A549 (cell line): ENCODE data around the gene ZNF469. TPM values are rescaled to one million over a fixed set of nuclear protein-coding genes. Genes with fewer than 3 reads are reported as not detected.
A peak's percentile ranks its signal among the peaks of the same experiment; 100 is the strongest.

Experiments
- ATAC-seq, 2 experiments: fragments of 200-7000 bp in 1 of 2; fragments of >200 bp in 1 of 2; cut with Nextera tagmentation in 1 of 2; cut with Tn5 transposase in 1 of 2; 3 replicates each; pipeline versions ENCODE4 v1.8.0 to v1.9.1; 2018 to 2020; ENCODE audit warnings: mild to moderate bottlenecking in 1 of 2, moderate library complexity in 1 of 2
- CTCF ChIA-PET: fragments of 300-600 bp; sonication (Branson Sonifier 250); formaldehyde crosslinking; extraction: SDS; loops from one replicate; lab custom pipeline; 2021; ENCODE audit warnings: antibody characterized with exemption, inconsistent platforms; lab: Yijun Ruan, JAX
- POLR2A ChIA-PET: fragments of 350-600 bp; formaldehyde crosslinking; extraction: SDS; loops from one replicate; lab custom pipeline; 2021; ENCODE audit warnings: antibody characterized with exemption, inconsistent platforms; lab: Yijun Ruan, JAX
- DNase-seq, 2 experiments: peaks; one replicate each; pipeline versions ENCODE4 v3.0.0 to v3.0.0-alpha.2; 2011 to 2016; ENCODE audit warnings: low read depth in 1 of 2, low spot score in 1 of 2
- FAIRE-seq: peaks from 2 replicates; lab custom pipeline; 2011; peaks lifted over from hg19 to GRCh38; lab: Jason Lieb, UNC
- H3K27ac ChIP-seq, 2 experiments: fragments of >200 bp; sonication (Bioruptor Twin); formaldehyde crosslinking; 3 replicates each; pipeline ENCODE4 v1.5.1; 2016 to 2017
- H3K4me1 ChIP-seq: fragments of >200 bp; sonication (Bioruptor Twin); formaldehyde crosslinking; 3 replicates; pipeline ENCODE4 v1.6.1; 2016
- H3K4me2 ChIP-seq: fragments of >200 bp; sonication (Bioruptor Twin); formaldehyde crosslinking; 3 replicates; pipeline ENCODE4 v1.6.1; 2016
- H3K4me3 ChIP-seq: fragments of >200 bp; sonication (Bioruptor Twin); formaldehyde crosslinking; 3 replicates; pipeline ENCODE4 v1.5.1; 2016
- H3K9me3 ChIP-seq: fragments of >200 bp; sonication (Bioruptor Twin); formaldehyde crosslinking; 3 replicates; pipeline ENCODE4 v1.6.1; 2016
- CBX2 ChIP-seq: fragments of 200-600 bp; sonication (generic); IDR thresholded peaks from 2 replicates; pipeline ENCODE4 v1.6.1; 2016; ENCODE audit warnings: low read depth, mild to moderate bottlenecking, borderline replicate concordance
- CEBPB ChIP-seq, 2 experiments: fragments of >200 bp in 1 of 2; sonication (Bioruptor Twin) in 1 of 2; formaldehyde crosslinking in 1 of 2; IDR thresholded peaks; 2 replicates each; pipeline ENCODE4 v1.6.1; 2012 to 2016
- CHD2 ChIP-seq: fragments of 150-350 bp; IDR thresholded peaks from 2 replicates; pipeline ENCODE4 v1.6.1; 2014; ENCODE audit warnings: low read length; ENCODE audit not compliant: partially characterized antibody
- EP300 ChIP-seq, 2 experiments: fragments of >200 bp; sonication (Bioruptor Twin); formaldehyde crosslinking; IDR thresholded peaks; 2 replicates in 1 of 2; 3 replicates in 1 of 2; pipeline ENCODE4 v1.6.1; 2016 to 2017
- FOSL2 ChIP-seq, 2 experiments: fragments of 450-650 bp in 1 of 2; fragments of >200 bp in 1 of 2; sonication (Bioruptor Twin) in 1 of 2; formaldehyde crosslinking; IDR thresholded peaks; 2 replicates each; pipeline versions ENCODE4 v1.5.0 to v1.6.1; 2016 to 2020; ENCODE audit warnings: mild to moderate bottlenecking in 1 of 2, moderate library complexity in 1 of 2
- JUNB ChIP-seq: fragments of >200 bp; sonication (Bioruptor Twin); formaldehyde crosslinking; IDR thresholded peaks from 2 replicates; pipeline ENCODE4 v1.6.1; 2016
- KDM1A ChIP-seq: fragments of 200-600 bp; sonication (generic); IDR thresholded peaks from 2 replicates; pipeline ENCODE4 v1.6.1; 2016; ENCODE audit warnings: low read depth, mild to moderate bottlenecking
- MYC ChIP-seq: IDR thresholded peaks from 2 replicates; pipeline ENCODE4 v1.6.1; 2012; ENCODE audit warnings: mild to moderate bottlenecking, inconsistent platforms, low read length, improper control_type of control experiment, borderline replicate concordance
- NFE2L2 ChIP-seq: fragments of 150-350 bp; conservative IDR thresholded peaks from 2 replicates; pipeline ENCODE4 v1.6.1; 2014; ENCODE audit warnings: low read length
- PHF8 ChIP-seq: fragments of 200-600 bp; sonication (generic); IDR thresholded peaks from 2 replicates; pipeline ENCODE4 v1.6.1; 2016; ENCODE audit warnings: low read depth, mild to moderate bottlenecking, antibody characterized with exemption, moderate library complexity, borderline replicate concordance
- POLR2A ChIP-seq: IDR thresholded peaks from 2 replicates; pipeline ENCODE4 v1.6.1; 2012; ENCODE audit warnings: mild to moderate bottlenecking, low read length
- POLR2AphosphoS2 ChIP-seq: conservative IDR thresholded peaks from 2 replicates; pipeline ENCODE4 v1.6.1; 2012; ENCODE audit warnings: low read length, improper control_type of control experiment, inconsistent platforms
- RAD21 ChIP-seq, 2 experiments: fragments of >200 bp in 1 of 2; sonication (Bioruptor Twin) in 1 of 2; formaldehyde crosslinking in 1 of 2; IDR thresholded peaks in 1 of 2; conservative IDR thresholded peaks in 1 of 2; 2 replicates in 1 of 2; 3 replicates in 1 of 2; pipeline ENCODE4 v1.6.1; 2012 to 2018; ENCODE audit warnings: inconsistent platforms in 1 of 2
- SREBF2 ChIP-seq: fragments of 450-650 bp; IDR thresholded peaks from 2 replicates; pipeline ENCODE4 v1.6.1; 2014; ENCODE audit warnings: mild to moderate bottlenecking, moderate library complexity
- TP53 ChIP-seq: fragments of 250-450 bp; sonication (Bioruptor Pico); IDR thresholded peaks from 2 replicates; pipeline ENCODE4 v1.5.0; 2021; ENCODE audit warnings: mild to moderate bottlenecking, moderate library complexity
- WGBS: methylation state at CpG from one replicate; pipeline ENCODE4 v1.1.6; 2017; ENCODE audit errors: missing lambda C conversion rate; 5-methylcytosine and 5-hydroxymethylcytosine counted together
- polyA plus RNA-seq, 4 experiments: library from polyadenylated mRNA; depleted of rRNA in 3 of 4; stranded (reverse); fragments of >200 nt; fragmentation: RNase III in 1 of 4; extraction: RNeasy Plus Mini Kit Qiagen cat#74134 plus additional on column Dnase treatment in 1 of 4; gene quantifications; 2 replicates in 3 of 4; 3 replicates in 1 of 4; pipeline ENCODE4 v1.2.3, GENCODE V29; 2011 to 2017
- TF ChIP-seq, protein P1 (sequence below): IDR thresholded peaks from 2 replicates; pipeline ENCODE4 v1.6.1; 2012
- TF ChIP-seq, protein P2 (sequence below): fragments of >200 bp; sonication (Bioruptor Twin); formaldehyde crosslinking; IDR thresholded peaks from 3 replicates; pipeline ENCODE4 v1.6.1; 2016
- TF ChIP-seq, protein P3 (sequence below): fragments of 250-450 bp; sonication (Bioruptor Pico); IDR thresholded peaks from 2 replicates; pipeline ENCODE4 v1.5.0; 2020; ENCODE audit warnings: low read depth, mild to moderate bottlenecking, moderate library complexity
- TF ChIP-seq, protein P4 (sequence below): fragments of 150-350 bp; IDR thresholded peaks from 2 replicates; pipeline ENCODE4 v1.6.1; 2014; ENCODE audit warnings: low read depth, mild to moderate bottlenecking, low read length
- TF ChIP-seq, protein P5 (sequence below): IDR thresholded peaks from 2 replicates; pipeline ENCODE4 v1.6.1; 2012; ENCODE audit warnings: low read depth, borderline replicate concordance
- TF ChIP-seq, protein P6 (sequence below): fragments of >200 bp; sonication (Bioruptor Twin); formaldehyde crosslinking; IDR thresholded peaks from 2 replicates; pipeline ENCODE4 v1.6.1; 2016

Gene ZNF469
- polyA plus RNA-seq, 2 of the 4 experiments (the other 2 are of a cell fraction) = 0.47 to 4.4 TPM

DNA sequence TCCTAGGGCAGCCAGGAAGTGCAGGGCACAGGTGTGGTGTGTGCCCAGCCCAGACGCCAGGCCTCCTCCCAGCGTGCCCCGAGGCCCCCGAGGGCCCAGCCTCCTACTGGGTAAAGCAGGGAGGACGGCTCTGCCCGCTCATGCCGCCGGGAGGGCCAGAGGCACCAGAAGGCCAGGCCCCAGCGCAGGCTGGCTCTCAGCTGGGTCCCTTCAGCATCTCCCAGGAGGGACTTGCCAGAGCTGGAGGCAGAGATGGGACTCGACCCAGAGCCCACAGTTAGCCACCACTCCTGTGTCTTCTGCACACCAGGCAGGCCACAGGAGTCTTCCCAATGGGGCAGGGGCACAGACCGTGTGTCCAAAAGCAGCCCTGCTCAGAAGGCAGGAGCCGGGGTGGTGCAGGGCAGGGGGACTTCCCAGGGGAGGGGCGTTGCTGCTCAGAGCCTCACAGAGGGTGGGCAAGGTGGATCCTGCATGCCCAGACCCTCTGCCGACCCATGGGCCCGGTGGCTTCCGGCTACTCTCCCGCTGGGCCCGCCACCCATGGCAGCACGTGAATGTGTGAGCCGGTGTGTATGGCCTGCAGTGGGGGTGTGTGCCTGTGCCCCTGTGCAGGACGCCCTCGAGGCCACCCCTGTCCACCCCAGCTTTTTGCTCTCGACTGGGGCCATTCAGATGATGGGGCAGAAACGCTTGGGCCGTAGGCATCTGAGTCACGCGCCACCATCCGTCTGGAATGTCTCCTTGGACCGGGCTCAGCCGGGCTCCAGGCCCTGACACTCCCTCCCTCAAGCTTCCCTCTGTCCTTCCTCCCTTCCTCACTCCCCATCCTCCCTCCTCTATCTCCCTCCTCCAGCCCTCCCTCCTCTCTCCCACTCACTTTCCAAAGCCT is 5.7 kb upstream of the ZNF469 start (continued):
- TF ChIP-seq KDM1A = no peak
- TF ChIP-seq, all 56 proteins: peak for 0

DNA sequence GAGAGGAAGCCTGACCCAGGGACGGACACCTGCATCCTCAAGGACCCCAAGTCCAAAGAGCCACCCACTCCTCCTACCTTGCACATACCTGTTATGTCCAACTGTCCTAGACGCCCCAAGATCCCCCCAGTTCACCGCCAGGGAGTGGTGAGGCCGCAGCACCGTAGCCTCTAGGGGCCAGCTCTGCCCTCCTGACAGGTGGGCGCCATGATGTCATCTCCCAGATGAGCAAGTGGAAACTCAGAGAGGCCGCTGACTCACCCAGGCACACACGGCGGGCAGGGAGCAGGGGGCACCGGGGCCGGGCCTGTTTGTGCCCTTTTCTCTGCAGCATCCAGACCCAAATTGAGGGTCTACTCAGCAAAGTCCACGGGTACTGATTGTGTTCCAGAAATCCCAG is 4.8 kb upstream of the ZNF469 start:
- CTCF ChIA-PET = interaction anchor here (1.2 to 2.0 kb wide), 4 partner anchors 9 to 183 kb away, joined by 3 to 6 read pairs (median 4); no protein-coding TSS in a partner anchor
- DNase-seq = no peak
- TF ChIP-seq, protein P1, sequence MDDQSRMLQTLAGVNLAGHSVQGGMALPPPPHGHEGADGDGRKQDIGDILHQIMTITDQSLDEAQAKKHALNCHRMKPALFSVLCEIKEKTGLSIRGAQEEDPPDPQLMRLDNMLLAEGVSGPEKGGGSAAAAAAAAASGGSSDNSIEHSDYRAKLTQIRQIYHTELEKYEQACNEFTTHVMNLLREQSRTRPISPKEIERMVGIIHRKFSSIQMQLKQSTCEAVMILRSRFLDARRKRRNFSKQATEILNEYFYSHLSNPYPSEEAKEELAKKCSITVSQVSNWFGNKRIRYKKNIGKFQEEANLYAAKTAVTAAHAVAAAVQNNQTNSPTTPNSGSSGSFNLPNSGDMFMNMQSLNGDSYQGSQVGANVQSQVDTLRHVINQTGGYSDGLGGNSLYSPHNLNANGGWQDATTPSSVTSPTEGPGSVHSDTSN = no peak
- TF ChIP-seq NFE2L2 = no peak
- TF ChIP-seq, protein P2, sequence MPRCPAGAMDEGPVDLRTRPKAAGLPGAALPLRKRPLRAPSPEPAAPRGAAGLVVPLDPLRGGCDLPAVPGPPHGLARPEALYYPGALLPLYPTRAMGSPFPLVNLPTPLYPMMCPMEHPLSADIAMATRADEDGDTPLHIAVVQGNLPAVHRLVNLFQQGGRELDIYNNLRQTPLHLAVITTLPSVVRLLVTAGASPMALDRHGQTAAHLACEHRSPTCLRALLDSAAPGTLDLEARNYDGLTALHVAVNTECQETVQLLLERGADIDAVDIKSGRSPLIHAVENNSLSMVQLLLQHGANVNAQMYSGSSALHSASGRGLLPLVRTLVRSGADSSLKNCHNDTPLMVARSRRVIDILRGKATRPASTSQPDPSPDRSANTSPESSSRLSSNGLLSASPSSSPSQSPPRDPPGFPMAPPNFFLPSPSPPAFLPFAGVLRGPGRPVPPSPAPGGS = no peak
- TF ChIP-seq, protein P3, sequence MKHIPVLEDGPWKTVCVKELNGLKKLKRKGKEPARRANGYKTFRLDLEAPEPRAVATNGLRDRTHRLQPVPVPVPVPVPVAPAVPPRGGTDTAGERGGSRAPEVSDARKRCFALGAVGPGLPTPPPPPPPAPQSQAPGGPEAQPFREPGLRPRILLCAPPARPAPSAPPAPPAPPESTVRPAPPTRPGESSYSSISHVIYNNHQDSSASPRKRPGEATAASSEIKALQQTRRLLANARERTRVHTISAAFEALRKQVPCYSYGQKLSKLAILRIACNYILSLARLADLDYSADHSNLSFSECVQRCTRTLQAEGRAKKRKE (CRISPR knock-in tag) = no peak
- TF ChIP-seq CEBPB (IDR thresholded peaks at IDR 0.05) = no peak
- TF ChIP-seq, protein P4, sequence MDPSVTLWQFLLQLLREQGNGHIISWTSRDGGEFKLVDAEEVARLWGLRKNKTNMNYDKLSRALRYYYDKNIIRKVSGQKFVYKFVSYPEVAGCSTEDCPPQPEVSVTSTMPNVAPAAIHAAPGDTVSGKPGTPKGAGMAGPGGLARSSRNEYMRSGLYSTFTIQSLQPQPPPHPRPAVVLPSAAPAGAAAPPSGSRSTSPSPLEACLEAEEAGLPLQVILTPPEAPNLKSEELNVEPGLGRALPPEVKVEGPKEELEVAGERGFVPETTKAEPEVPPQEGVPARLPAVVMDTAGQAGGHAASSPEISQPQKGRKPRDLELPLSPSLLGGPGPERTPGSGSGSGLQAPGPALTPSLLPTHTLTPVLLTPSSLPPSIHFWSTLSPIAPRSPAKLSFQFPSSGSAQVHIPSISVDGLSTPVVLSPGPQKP = no peak
- no peak for TF ChIP-seq CHD2
- TF ChIP-seq, all 56 proteins: peak for 0
- H3K9me3 ChIP-seq = no peaks in the 10 kb centered on the region
- POLR2A ChIA-PET = no interaction called here
- ATAC-seq (no peak), FAIRE-seq (no peak)
- H3K4me1 ChIP-seq = peaks cover 23% of the 10 kb centered on the region
- WGBS = 91% methylated on average over 8 of the region's 12 CpGs
- peak overlapping the region in 1 of 2 experiments; percentile 75; a peak in 2 of 6 replicates for H3K27ac ChIP-seq
- H3K4me3 ChIP-seq = no peak overlapping the region
- no peak overlapping the region for H3K4me2 ChIP-seq

DNA sequence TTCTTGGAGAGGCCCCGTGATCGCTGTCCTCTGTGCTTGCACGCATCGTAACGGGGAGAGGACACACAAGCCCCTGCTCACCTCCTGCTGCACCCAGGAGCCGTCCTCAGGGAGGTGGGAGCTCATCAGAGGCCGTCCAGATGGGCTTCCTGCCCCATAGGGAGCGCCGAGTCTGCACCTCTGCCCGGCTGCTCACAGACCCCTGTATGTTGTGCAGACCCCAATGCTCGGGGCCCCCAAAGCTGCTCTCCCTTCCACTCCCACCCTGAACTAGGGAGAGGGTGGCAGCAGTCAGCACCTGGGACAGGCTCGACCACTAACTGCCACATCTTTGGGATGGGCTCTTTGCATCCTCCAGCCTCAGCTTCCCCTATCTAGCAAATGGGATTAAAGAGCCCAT is 4.4 kb upstream of the ZNF469 start:
- DNase-seq (no peak), FAIRE-seq (no peak), ATAC-seq (no peak)
- peaks cover 23% of the 10 kb centered on the region for H3K4me1 ChIP-seq
- no peak overlapping the region for H3K4me3 ChIP-seq
- H3K27ac ChIP-seq = peak overlapping the region in 1 of 2 experiments; percentile 75; a peak in 3 of 6 replicates
- no peaks in the 10 kb centered on the region for H3K9me3 ChIP-seq
- CTCF ChIA-PET = interaction anchor here (1.2 to 2.0 kb wide), 4 partner anchors 9 to 183 kb away, joined by 3 to 6 read pairs (median 4); no protein-coding TSS in a partner anchor
- 84% methylated on average over 12 of the region's 12 CpGs for WGBS
- TF ChIP-seq CHD2 (no peak), SREBF2 (no peak), FOSL2 (IDR thresholded peaks at IDR 0.05) (no peak), FOSL2 (CRISPR knock-in tag; IDR thresholded peaks at IDR 0.05) (no peak), NFE2L2 (no peak), RAD21 (conservative IDR thresholded peaks at IDR 0.05 in 1 of 2, IDR thresholded peaks at IDR 0.05 in 1 of 2) (no peak), CBX2 (no peak), PHF8 (no peak), POLR2AphosphoS2 (no peak), TP53 (CRISPR knock-in tag) (no peak), JUNB (no peak), EP300 (IDR thresholded peaks at IDR 0.05) (no peak), MYC (no peak), POLR2A (no peak)
- TF ChIP-seq, protein P5, sequence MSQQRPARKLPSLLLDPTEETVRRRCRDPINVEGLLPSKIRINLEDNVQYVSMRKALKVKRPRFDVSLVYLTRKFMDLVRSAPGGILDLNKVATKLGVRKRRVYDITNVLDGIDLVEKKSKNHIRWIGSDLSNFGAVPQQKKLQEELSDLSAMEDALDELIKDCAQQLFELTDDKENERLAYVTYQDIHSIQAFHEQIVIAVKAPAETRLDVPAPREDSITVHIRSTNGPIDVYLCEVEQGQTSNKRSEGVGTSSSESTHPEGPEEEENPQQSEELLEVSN = no peak
- TF ChIP-seq, protein P6, sequence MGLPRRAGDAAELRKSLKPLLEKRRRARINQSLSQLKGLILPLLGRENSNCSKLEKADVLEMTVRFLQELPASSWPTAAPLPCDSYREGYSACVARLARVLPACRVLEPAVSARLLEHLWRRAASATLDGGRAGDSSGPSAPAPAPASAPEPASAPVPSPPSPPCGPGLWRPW = no peak
- no peak overlapping the region for H3K4me2 ChIP-seq
- POLR2A ChIA-PET = no interaction called here
